HG02973 (cell line): ENCODE data around the gene COL2A1.

Source experiments
- ATAC-seq: cut with Tn5 transposase; IDR thresholded peaks from one replicate; pipeline ENCODE4 v1.9.1; 2021; ENCODE audit warnings: moderate library complexity; ENCODE audit not compliant: unreplicated experiment

COL2A1 gene

GRCh38 chr12:48015954-48016353 is 11.7 kb upstream of the COL2A1 start:
- ATAC-seq, result no peak

GRCh38 chr12:48015129-48015528 is 10.9 kb upstream of the COL2A1 start:
- no peak for ATAC-seq

DNA sequence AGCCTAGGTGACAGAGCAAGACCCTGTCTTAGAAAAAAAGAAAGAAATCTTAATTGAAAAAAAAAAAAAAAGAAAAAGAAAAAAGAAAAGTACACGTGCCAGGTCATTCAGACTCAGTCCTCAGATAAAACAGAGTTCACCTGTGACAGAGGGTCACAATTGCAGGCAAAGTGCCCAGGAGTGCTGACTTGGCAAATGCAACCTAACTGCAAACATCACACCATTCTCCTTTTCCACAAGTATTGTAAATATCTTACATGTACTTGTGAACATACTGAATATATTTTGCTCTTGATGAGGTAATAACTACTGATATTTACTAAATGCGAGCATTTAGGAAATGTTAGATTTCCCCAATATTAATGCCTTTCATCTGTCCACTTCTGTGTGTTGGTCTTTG is 9.0 kb upstream of the COL2A1 start:
- no peak for ATAC-seq

DNA sequence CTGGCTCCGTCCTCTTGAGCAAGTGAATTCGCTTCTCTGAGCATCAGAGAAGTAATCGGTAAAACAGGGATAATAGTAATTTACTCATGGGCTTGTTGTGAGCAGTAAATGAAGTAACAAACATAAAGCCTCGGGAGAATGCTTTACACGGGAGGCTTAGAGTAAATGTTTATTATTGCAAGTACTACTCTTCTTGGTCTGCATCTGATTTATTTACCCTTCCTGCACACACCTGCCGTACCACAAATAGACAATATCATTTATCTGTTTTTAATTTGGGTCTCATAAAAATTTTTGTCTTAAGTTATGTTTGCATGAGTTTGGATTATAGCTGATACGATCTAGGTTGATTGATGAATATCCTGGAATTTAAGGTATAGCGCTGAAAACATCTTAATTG is 7.8 kb upstream of the COL2A1 start:
- ATAC-seq, result no peak

DNA sequence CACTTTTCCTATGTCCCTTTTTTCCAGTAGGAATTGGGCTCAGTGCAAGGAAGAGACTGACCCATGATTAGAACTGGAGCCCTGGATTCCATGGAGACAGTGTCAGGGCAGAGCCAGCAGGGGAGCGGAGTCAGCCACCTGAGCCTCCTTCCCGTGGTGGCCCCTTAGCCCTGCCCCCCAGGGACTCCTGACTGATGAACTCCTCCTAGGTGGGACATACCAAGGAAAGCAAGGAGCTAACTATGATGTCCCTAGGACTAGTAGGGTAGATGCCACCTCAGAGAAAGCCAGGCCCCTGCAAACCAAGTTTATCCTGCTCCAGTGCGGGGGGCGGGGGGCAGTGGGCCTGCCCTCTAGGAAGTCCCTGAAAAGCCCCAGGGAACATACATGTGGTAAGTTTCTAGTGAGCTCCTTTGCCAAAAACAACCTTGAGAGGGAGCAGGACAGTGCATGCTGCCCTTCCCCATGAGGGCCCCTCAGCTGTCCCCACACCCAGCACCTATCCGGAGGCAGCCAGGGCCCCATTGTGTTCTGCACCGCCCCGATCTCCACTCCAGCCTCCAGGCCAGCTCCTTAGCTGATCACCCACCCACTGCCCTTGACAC is 6.2 kb upstream of the COL2A1 start:
- ATAC-seq, result no peak

DNA sequence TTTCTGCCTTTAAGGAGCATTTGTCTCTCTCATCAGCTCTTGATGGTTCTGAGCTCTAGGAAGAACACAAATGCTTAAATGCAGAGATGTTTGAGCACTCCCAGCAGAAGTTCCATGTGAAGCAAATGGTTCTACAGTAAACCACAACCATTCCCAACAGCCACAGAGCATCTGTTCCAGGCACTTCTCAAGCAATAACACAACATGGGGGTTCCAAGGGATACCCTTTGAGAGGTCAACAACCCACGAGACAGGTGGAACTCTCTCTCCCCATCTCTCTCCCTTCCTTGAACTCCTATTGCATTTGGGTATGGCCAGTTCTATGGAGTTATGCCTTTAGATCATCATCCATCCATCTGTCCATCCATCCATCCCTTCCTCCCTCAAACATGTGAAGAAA is 5.2 kb upstream of the COL2A1 start:
- ATAC-seq, result no peak

DNA sequence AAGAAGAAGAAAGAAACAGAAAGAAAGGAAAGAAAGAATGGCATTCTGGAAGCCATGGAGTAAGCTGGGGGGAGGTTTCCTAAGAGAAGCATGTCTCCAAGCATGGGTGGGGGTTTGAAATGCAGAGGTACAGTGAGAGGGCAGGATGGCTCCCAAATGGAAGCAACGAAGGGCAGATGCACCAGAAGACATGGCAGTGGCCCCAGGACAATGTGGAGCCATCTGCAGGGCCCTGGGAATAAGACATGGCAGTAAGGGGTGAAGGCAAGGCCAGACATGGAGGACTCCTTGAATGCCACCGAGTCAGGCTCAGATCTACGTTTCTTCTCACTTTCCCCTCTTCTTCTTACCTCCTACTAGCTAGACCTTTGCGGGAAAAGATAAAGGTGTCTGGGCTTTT is 4.7 kb upstream of the COL2A1 start:
- no peak for ATAC-seq

GRCh38 chr12:48008349-48008748 is 4.1 kb upstream of the COL2A1 start:
- no peak for ATAC-seq

- ATAC-seq, result no peak
Measured at GRCh38 chr12:48007206-48007605, 2.9 kb upstream of the COL2A1 start.

- no peak for ATAC-seq
Measured at GRCh38 chr12:48005750-48006021, 1.4 kb upstream of the COL2A1 start.

- no peak for ATAC-seq
Measured at GRCh38 chr12:48005001-48005749, 899 bp upstream of the COL2A1 start.

GRCh38 chr12:48003226-48004052 is 837 bp downstream of the COL2A1 start:
- ATAC-seq, result no peak

DNA sequence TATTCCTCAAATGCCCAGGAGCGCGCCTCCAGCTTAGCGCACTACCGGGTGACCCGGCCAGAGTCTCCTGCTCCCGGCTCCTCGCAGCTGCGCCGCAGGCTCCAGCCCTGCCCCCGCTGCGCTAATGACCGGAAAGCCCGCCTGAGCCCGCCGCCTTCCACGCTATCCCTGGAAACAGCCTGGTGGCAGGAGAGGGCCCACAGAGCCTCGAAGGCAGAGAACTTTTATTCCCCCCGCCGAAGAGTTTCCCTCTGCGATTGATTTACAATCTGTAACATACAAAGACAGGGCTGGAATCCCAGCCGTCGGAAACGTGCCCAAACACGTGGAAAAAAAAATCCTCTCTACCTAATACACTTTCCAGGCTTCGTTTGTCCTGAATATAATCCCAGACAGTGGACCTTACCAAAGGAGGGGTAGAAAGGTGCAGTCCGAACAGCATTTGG is 1.5 kb downstream of the COL2A1 start:
- no peak for ATAC-seq

GRCh38 chr12:48002414-48002730 is 1.9 kb downstream of the COL2A1 start:
- ATAC-seq, result no peak

DNA sequence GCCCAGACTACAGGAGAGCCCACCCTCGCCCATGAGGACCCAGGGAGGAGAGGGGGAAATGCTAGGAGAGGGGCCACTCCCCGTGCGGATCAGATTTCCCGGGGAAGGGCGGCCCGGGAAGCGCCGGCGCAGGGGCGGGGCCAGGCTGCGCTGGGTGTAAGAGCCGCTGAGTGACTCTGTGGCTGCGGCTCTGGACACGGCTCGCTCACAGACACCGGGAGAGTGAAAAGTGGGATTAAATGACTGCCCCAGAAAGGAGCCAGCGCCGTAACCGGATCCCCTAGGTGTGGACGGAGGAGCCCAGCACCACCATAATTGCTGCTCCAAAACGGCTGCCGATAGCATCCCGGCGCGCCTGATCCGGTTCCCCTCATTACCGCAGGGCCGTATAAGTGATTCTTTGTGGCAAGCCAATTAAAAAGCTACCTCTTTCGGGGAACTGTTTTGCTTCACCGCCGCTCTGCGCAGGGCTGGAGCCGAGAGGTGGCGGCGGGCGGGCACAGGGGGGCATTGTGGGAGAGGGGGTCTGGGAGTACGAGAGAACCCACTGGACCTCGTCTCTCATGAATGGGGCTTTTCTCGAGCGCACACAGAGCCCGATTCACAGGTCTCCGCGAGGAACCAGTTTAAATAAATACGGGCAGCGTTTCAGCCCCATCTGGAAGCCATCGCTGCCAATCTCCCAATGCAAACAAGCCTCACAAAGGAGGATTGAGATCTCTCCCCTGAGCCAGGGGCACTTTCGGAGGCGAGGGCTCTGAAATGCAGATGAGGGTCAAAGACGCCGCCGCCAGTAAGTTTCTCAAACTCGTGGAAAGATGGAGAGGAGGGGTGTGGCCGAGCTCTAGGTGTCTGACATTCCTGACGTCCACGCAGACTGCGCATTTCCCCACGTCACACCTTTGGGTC is 2.5 kb downstream of the COL2A1 start:
- ATAC-seq, result no peak

DNA sequence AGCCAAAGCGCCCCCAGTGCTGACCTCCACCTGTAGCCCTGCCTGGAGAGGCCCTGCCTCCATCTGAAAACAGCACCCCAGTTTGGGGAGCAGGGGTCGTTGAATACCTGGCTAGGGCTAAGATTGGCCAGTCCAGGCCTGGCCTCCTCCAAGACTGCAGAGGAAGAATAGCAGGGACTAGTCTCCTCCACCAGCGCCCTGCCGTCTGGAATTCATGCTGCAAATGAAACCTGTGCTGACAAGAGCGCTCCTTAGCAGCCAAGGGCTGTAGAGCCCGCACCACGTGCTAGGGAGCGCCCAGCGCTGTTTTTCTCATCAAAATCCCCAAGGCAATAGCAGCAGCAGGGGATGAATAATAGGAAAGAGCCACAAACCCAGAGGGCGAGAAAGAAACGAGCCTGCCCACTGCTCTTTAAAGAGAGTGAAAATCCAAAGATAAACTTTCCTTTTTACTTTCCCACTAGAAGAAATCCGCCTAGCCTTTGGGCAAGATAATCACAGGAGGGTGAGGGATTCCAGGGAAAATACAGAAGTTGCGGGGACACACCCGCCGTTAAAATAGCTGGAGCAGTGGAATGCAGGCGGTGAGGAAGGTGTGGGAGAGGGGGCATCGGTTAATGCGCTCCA is 3.3 kb downstream of the COL2A1 start:
- no peak for ATAC-seq

- ATAC-seq, result no peak
Measured at GRCh38 chr12:47999816-48000215, 4.5 kb downstream of the COL2A1 start.

DNA sequence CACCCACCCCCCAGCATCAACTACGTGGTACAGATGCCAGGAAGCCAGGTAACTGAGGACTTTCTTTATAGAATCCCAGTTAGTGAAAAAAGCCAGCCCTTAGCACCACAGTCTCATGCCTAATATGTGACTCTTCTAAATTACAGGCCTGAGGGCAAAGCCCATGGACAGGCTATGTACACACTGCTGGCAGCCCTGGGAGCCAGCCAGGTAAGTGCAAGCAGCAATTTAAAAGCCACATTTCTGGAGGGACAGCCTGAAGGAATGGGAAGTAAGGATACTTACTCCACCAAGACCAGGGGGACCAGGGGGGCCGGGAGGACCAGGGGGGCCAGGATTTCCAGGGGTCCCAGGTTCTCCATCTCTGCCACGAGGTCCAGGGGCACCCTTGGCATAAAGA is 7.0 kb downstream of the COL2A1 start:
- no peak for ATAC-seq

GRCh38 chr12:47995981-47996401 is 8.3 kb downstream of the COL2A1 start:
- no peak for ATAC-seq

- ATAC-seq, result no peak
Measured at GRCh38 chr12:47993491-47993890, 10.8 kb downstream of the COL2A1 start.

GRCh38 chr12:47992776-47993175 is 11.5 kb downstream of the COL2A1 start:
- ATAC-seq, result no peak
